Measurements from ENCODE around the gene MREG. TPM values are rescaled to one million over a fixed set of nuclear protein-coding genes. Genes with fewer than 3 reads are reported as not detected.

MREG gene
- total RNA-seq, 6 donors from 2014 or later = 15.4 to 22.6 (median 19.4) TPM

DNA sequence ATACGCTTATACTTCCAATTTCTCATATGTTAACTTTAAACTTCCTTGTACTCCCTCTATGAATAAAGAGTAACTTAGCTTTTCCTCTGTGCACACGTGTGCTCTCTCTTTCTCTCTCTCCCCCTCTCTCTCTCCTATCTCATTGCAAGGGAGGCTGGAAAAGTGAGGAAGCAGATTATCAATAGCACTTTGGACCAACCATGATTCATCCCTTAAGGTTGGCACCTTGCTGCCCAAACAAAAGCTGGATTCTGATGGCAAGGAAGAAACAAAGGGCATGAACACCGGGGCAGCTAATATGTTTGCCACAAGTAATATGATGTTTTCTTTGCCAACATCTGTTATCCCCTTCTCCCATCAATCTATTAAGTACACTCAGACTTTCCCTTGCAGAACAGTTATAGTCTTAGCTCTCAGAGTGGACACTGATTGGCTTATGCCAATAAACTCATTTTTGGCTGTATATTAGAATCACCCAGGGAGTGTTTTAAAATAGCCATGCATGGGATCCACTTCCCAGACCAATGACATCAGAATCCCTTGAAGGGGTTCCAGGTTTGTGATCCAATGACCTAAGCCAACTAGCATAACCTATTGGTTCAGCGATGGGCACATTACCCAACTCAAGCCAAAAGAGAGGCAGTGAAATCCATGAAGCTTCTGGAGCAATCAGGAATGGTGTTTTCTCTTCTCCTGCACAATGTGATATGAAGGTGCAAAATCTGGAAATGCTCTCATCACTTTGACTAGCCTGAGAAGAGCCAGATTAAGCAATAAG, 60.3 kb downstream of the MREG start:
- ATAC-seq (ENCODE audit: low FRiP score in 2 of 2) (no peak), DNase-seq (no peak)
- Histone ChIP-seq H3K9me3 (no peaks in the 10 kb centered on the region), H3K27me3 (no peaks in the 10 kb centered on the region), H3K36me3 (no peaks in the 10 kb centered on the region), H3K27ac (no peak overlapping the region), H3K4me3 (no peak overlapping the region), H3K4me1 (no peaks in the 10 kb centered on the region)
- TF ChIP-seq EP300 (IDR thresholded peaks at IDR 0.05) (no peak), POLR2A (IDR thresholded peaks at IDR 0.05) (no peak), POLR2AphosphoS5 (IDR thresholded peaks at IDR 0.05) (no peak)
- TF ChIP-seq, protein P1, sequence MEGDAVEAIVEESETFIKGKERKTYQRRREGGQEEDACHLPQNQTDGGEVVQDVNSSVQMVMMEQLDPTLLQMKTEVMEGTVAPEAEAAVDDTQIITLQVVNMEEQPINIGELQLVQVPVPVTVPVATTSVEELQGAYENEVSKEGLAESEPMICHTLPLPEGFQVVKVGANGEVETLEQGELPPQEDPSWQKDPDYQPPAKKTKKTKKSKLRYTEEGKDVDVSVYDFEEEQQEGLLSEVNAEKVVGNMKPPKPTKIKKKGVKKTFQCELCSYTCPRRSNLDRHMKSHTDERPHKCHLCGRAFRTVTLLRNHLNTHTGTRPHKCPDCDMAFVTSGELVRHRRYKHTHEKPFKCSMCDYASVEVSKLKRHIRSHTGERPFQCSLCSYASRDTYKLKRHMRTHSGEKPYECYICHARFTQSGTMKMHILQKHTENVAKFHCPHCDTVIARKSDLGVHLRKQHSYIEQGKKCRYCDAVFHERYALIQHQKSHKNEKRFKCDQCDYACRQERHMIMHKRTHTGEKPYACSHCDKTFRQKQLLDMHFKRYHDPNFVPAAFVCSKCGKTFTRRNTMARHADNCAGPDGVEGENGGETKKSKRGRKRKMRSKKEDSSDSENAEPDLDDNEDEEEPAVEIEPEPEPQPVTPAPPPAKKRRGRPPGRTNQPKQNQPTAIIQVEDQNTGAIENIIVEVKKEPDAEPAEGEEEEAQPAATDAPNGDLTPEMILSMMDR (IDR thresholded peaks at IDR 0.05) = no peak
- WGBS, 2 donors = 83 to 84% methylated on average over 4 of the region's 4 CpGs

DNA sequence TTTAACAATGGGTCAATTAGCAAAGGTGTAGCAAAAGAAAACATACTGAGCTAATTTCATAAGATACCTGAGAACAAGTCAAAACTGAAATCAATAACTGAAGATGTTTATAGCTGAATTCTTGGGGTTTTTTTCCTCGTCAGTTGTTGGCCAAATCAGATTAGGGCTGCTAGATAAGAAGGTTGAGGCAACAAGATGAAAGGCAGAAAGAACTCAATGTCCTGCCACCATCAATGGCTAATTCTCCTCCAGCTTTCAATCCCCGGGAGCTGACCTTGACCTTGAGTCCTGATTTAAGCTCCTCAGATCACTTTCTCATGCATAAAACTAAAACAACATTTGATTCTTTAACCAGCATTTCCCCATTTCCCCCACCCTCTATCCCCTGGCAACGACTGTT, 61.8 kb downstream of the MREG start:
- ATAC-seq (ENCODE audit: low FRiP score in 2 of 2) (no peak), DNase-seq (no peak)
- no peak overlapping the region for H3K27ac ChIP-seq
- TF ChIP-seq POLR2AphosphoS5 (IDR thresholded peaks at IDR 0.05) (no peak), POLR2A (IDR thresholded peaks at IDR 0.05) (no peak), EP300 (IDR thresholded peaks at IDR 0.05) (no peak)
- TF ChIP-seq, protein P1 (IDR thresholded peaks at IDR 0.05) = no peak
- no peak overlapping the region for H3K4me3 ChIP-seq
- H3K36me3 ChIP-seq = no peaks in the 10 kb centered on the region
- H3K9me3 ChIP-seq = no peaks in the 10 kb centered on the region
- 77 to 83% methylated on average over 3 of the region's 3 CpGs for WGBS, 2 donors
- no peaks in the 10 kb centered on the region for H3K27me3 ChIP-seq
- H3K4me1 ChIP-seq = no peaks in the 10 kb centered on the region

DNA sequence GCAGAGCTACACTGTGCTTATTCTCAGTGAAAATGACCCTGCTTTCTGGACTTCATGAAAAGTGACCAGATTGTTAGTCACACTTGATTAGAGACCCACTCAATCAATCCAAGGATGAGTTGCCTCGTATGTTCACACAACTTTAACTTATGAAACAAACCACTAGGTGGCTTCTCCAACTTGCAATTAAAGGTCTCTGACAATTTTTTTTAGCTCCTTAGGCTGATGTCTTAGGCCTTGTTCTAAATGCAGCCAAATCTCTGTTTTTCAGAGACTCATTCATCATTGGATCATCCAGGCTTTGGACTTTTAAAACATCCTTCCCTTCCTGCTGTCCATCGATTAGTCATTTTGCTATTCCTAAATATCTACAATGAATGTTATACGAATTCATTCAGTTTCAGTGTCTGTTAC, 63.4 kb downstream of the MREG start:
- no peak overlapping the region for H3K27ac ChIP-seq
- no peaks in the 10 kb centered on the region for H3K9me3 ChIP-seq
- ATAC-seq (ENCODE audit: low FRiP score in 2 of 2) (peak; percentile 44 to 57), DNase-seq (no peak)
- no peaks in the 10 kb centered on the region for H3K4me1 ChIP-seq
- 62 to 64% methylated on average over 3 of the region's 3 CpGs for WGBS, 2 donors
- no peak overlapping the region for H3K4me3 ChIP-seq
- peaks cover 0 to 8% (median 3%) of the 10 kb centered on the region in 4 donors for H3K36me3 ChIP-seq
- H3K27me3 ChIP-seq = no peaks in the 10 kb centered on the region
- no peak for TF ChIP-seq EP300 (IDR thresholded peaks at IDR 0.05)
- TF ChIP-seq, protein P1 (IDR thresholded peaks at IDR 0.05) = peak in 4 of 6 experiments; percentile 19 to 59 (median 52)

DNA sequence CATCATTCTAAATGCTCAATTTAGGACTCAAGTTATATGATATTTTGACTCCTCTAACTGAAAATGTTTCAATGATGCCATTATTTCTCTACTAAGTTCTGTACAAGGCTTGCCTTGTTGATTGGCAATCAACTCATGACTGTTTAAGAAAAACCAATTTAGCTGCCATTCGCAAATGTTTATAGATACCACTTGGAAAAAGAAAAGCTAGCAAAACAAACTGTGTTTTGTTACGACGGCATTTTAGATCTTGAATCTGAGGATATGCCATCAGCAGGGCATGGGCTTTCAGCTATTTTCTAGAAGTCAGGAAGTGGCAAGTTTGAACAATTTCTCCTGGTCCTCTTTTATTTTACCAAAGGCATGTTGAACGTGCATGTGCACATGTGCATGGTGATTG, 65.3 kb downstream of the MREG start:
- Histone ChIP-seq H3K9me3 (no peaks in the 10 kb centered on the region), H3K36me3 (peaks cover 0 to 21% (median 9%) of the 10 kb centered on the region in 4 donors), H3K27me3 (no peaks in the 10 kb centered on the region), H3K4me1 (no peaks in the 10 kb centered on the region), H3K4me3 (no peak overlapping the region), H3K27ac (no peak overlapping the region)
- ATAC-seq (ENCODE audit: low FRiP score in 2 of 2) (no peak), DNase-seq (no peak)
- WGBS, 2 donors = 91 to 92% methylated on average over 4 of the region's 4 CpGs
- TF ChIP-seq POLR2AphosphoS5 (IDR thresholded peaks at IDR 0.05) = no peak
- TF ChIP-seq, protein P1 (IDR thresholded peaks at IDR 0.05) = no peak
- no peak for TF ChIP-seq EP300 (IDR thresholded peaks at IDR 0.05)
- no peak for TF ChIP-seq POLR2A (IDR thresholded peaks at IDR 0.05)

GRCh38 chr2:215946586-215946985, 66.8 kb downstream of the MREG start:
- no peak for DNase-seq
- no peak for TF ChIP-seq POLR2A (IDR thresholded peaks at IDR 0.05)
- no peak for TF ChIP-seq POLR2AphosphoS5 (IDR thresholded peaks at IDR 0.05)
- TF ChIP-seq, protein P1 (IDR thresholded peaks at IDR 0.05) = no peak
- TF ChIP-seq EP300 (IDR thresholded peaks at IDR 0.05) = no peak
- Histone ChIP-seq H3K4me1 (no peaks in the 10 kb centered on the region), H3K9me3 (no peaks in the 10 kb centered on the region), H3K4me3 (no peak overlapping the region), H3K27me3 (no peaks in the 10 kb centered on the region), H3K27ac (no peak overlapping the region), H3K36me3 (peaks cover 0 to 25% (median 9%) of the 10 kb centered on the region in 4 donors)
- ATAC-seq (ENCODE audit: low FRiP score in 2 of 2) = no peak
- WGBS, 2 donors = 33 to 88% methylated on average over 3 of the region's 3 CpGs
